Chondrocyte (in vitro differentiated cells): ENCODE results near the gene RTP1. TPM values are rescaled to one million over a fixed set of nuclear protein-coding genes. Genes with fewer than 3 reads are reported as not detected.
A peak's percentile ranks its signal among the peaks of the same experiment; 100 is the strongest.

Experiments used
- DNase-seq: peaks from one replicate; pipeline ENCODE4 v3.0.0; 2021; ENCODE audit warnings: mixed read lengths, low spot score
- H3K27ac Mint-ChIP-seq: one replicate; pipeline ENCODE4 v1.8.0; 2021; ENCODE audit warnings: mild to moderate bottlenecking, moderate library complexity, mixed read lengths; ENCODE audit not compliant: unreplicated experiment
- H3K27me3 Mint-ChIP-seq: 2 replicates; pipeline ENCODE4 v1.8.0; 2021; ENCODE audit warnings: low read depth, mixed read lengths
- H3K36me3 Mint-ChIP-seq: 2 replicates; pipeline ENCODE4 v1.8.0; 2021; ENCODE audit warnings: low read depth, mixed read lengths
- H3K4me1 Mint-ChIP-seq: 2 replicates; pipeline ENCODE4 v1.8.0; 2021; ENCODE audit warnings: low read depth, mild to moderate bottlenecking, mixed read lengths
- H3K4me3 Mint-ChIP-seq: one replicate; pipeline ENCODE4 v1.8.0; 2021; ENCODE audit warnings: mild to moderate bottlenecking, moderate library complexity, mixed read lengths; ENCODE audit not compliant: unreplicated experiment
- H3K9me3 Mint-ChIP-seq: 2 replicates; pipeline ENCODE4 v1.8.0; 2021; ENCODE audit warnings: low read depth, mixed read lengths
- CTCF ChIP-seq: fragments of 200-600 bp; sonication (generic); IDR thresholded peaks from 2 replicates; pipeline ENCODE4 v1.5.0; 2021; ENCODE audit warnings: antibody characterized with exemption, mild to moderate bottlenecking, moderate library complexity
- total RNA-seq: library from RNA; stranded (reverse); gene quantifications from 3 replicates; pipeline ENCODE4 v1.2.1, GENCODE V29; 2021

RTP1 gene
- total RNA-seq, 1 donor from 2014 or later, result not detected

- Mint-ChIP-seq H3K27ac (peak overlapping the region; percentile 69), H3K9me3 (no peaks in the 10 kb centered on the region), H3K36me3 (no peaks in the 10 kb centered on the region), H3K4me3 (no peak overlapping the region), H3K27me3 (no peaks in the 10 kb centered on the region), H3K4me1 (peaks cover 56% of the 10 kb centered on the region)
- TF ChIP-seq CTCF, result no peak
- DNase-seq, result no peak
Observed at GRCh38 chr3:187209491-187209890, 12.2 kb downstream of the RTP1 start.

- peak overlapping the region; percentile 69 for H3K27ac Mint-ChIP-seq
- no peaks in the 10 kb centered on the region for H3K9me3 Mint-ChIP-seq
Observed at GRCh38 chr3:187210091-187210490, 12.8 kb downstream of the RTP1 start.

GRCh38 chr3:187210545-187211327 lies 13.4 kb downstream of the RTP1 start:
- no peak for TF ChIP-seq CTCF
- Mint-ChIP-seq H3K4me1 (peaks cover 56% of the 10 kb centered on the region), H3K9me3 (no peaks in the 10 kb centered on the region), H3K4me3 (no peak overlapping the region), H3K36me3 (no peaks in the 10 kb centered on the region), H3K27me3 (no peaks in the 10 kb centered on the region), H3K27ac (peak overlapping the region; percentile 64)
- DNase-seq, result no peak

More at GRCh38 chr3:187210091-187210490, 12.8 kb downstream of the RTP1 start:
- DNase-seq, result no peak
- no peak for TF ChIP-seq CTCF
- H3K4me1 Mint-ChIP-seq, result peaks cover 56% of the 10 kb centered on the region
- H3K4me3 Mint-ChIP-seq, result no peak overlapping the region
- no peaks in the 10 kb centered on the region for H3K36me3 Mint-ChIP-seq
- H3K27me3 Mint-ChIP-seq, result no peaks in the 10 kb centered on the region

- no peak for DNase-seq
Observed at GRCh38 chr3:187211532-187212195, 14.4 kb downstream of the RTP1 start.

More at GRCh38 chr3:187211532-187212195, 14.4 kb downstream of the RTP1 start:
- TF ChIP-seq CTCF, result no peak
- H3K27ac Mint-ChIP-seq, result peak overlapping the region; percentile 28
- H3K36me3 Mint-ChIP-seq, result no peaks in the 10 kb centered on the region
- H3K4me3 Mint-ChIP-seq, result no peak overlapping the region
- H3K4me1 Mint-ChIP-seq, result peaks cover 56% of the 10 kb centered on the region
- no peaks in the 10 kb centered on the region for H3K27me3 Mint-ChIP-seq
- no peaks in the 10 kb centered on the region for H3K9me3 Mint-ChIP-seq
